ENCODE data around the gene LYSET.
"Not testable (repeated sequence)": the region's sequence is repeated elsewhere in the genome, so short reads cannot be mapped to it uniquely, and the experiment has no call there.

LYSET gene

DNA sequence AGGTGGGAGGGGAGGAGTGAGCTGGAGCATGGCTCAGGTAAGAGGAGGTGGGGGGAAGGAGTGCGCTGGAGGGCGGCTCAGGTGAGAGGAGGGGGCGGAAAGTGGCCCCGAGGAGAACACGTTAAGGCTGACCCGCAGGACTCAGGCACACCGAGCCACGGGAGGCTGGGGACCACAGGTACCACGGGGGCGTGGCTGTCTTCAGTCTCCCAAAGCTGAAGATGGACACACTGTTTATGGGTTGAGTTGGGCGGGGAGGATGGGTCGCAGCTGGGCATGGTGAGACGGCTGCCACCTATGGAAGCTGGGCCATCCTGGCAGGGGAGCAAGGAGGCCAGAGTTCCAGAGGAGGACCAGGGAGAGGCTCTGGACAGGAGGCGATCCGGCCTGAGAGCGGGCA lies 45.4 kb downstream of the LYSET start:
- DNase-seq: no peak

DNA sequence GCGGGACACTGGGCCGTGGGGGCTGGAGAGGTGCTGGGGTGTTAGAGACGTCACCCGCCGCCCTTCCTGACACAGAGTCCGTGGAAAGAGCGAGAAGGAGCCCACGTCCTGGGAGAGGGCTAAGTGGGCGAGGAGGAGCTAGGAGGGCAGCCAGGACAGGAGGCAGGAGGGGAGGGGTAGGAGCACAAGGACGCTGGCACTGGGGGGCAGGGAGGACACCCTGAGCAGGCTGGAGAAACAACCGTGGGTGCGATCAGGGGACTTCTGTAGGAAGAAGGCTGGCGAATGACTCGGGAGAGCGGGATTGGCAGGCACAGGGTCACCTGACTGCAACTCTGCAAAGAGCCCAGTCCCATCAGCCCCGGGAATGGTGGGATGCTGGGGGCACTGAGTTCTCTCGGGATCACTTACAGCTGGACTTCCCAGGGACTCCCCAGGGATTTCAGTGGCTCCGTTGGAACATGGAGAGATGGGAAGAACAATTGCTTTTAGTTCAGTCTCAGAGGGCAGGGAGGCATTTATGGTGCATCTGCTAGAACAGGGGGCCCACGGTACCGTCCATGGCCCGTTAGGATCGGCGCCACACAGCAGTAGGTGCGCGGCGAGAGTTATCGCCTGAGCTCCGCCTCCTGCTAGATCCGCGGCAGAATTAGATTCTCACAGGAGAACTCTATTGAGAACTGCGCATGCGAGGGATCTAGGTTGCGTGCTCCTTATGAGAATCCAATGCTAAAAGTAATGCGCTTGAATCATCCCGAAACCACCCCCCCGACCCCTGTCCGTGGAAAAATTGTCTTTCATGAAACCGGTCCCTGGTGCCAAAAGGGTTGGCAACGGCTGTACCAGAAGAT lies 46.2 kb downstream of the LYSET start:
- peak; percentile 32 for DNase-seq

DNA sequence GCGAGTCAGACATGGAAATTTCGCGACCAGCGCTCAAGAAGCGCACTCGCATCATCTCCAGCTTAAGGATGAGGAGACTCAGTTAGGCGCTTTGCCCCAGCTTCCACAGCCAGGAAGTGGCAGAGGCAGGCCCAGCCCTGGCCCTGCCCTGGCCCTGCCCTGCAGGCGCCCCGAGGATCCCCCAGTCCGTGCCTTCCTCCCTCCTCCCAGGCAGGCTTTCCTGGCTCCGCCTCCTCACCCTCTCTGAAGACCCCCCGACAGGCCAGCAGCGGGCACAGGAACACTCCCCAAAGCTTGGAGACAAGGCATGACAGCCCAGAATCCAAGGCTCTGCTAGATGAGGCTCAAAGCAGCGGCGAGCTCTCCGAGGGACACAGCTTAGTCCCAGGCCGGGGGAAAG lies 47.0 kb downstream of the LYSET start:
- no peak for DNase-seq

DNA sequence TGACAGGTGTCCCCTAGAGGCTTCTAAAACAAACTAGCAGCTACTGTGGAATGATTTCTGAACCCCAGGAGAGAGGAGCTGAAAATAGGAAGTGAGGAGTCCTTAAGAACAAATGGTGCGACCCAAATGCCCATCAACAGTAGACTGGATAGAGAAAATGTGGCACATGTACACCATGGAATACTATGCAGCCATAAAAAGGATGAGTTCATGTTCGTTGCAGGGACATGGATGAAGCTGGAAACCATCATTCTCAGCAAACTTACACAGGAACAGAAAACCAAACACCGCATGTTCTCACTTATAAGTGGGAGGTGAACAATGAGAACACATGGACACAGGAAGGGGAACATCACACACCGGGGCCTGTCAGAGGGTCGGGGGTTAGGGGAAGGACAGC lies 48.0 kb downstream of the LYSET start:
- DNase-seq: not testable (repeated sequence)

DNA sequence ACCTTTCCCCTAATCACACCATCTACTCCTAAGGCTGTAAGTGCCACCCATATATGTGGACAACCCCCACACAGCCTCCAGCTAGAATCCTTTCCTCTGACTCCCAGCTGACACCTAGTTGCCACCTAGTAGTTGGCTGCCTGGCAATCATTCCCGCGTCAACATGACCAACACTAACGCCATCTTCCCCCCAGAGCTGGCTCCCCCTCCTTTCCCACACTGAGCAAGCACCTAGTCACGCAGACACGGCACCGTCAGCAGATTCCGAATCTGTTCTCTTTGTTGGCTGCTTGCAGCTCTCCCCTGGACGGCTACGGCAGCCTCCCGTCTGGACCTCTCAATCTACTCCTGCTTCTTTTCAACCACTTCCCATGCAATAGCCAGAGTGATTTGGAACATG lies 49.7 kb downstream of the LYSET start:
- no peak for DNase-seq

All from hematopoietic multipotent progenitor cell treated with erythropoietin and hydrocortisone succinate and interleukin-3 and kit ligand, for 4 days (in vitro differentiated cells).